NCI-H1417 treated with DMSO at 0.1 percent for 48 hours (cell line): ENCODE measurements around the gene IFNA17.
"Not testable (repeated sequence)": the region's sequence is repeated elsewhere in the genome, so short reads cannot be mapped to it uniquely, and the experiment has no call there.

Source experiments
- DNase-seq: peaks from one replicate; lab custom pipeline; 2025; lab: John Stamatoyannopoulos, UW

IFNA17 gene

GRCh38 chr9:21210311-21210710 lies 17.7 kb downstream of the IFNA17 start:
- DNase-seq = no peak

DNA sequence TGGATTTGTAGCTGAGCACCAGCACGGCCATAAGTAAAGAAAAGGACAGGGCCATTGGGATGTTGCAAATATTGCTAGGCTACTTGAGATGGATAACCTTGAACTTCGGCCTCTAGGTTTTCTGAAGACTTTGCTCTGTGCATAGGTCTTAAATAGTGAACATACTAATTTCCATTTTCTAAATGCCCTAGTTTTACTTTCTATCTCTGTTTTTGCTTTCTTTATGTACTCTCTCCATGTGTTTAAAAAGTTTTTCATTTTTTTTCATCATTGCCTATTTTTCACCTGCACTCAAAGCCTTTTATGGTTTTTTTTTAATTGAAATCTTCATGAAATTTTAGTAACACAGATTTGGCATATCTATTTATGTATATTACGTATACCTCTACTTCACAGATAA lies 21.0 kb downstream of the IFNA17 start, which contains the start of gene IFNA10:
IFNA10 (minus strand) TSS at position 101 of the 400 bp plus-strand sequence; CDS start at position 55, 46 bp downstream.
- DNase-seq = not testable (repeated sequence)

DNA sequence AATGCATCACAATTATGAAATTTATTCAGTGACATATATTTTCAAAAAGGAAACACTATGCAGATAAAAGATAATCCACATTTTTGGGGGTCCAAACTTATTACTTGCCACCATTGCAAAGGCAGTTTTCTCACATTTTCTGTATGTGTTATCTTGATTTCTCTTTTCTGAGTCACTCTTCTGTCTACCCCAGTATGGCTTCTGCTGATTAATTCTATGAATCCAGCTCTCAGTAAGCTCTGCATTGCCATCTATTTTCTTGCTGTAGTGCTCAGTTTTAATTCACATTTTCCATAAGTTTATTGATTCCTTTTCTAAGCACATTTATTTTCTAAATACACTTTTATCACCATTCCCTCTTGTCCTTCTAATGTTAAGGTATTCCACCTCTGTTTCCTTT lies 22.8 kb downstream of the IFNA17 start:
- DNase-seq = no peak

GRCh38 chr9:21202105-21202504 lies 25.9 kb downstream of the IFNA17 start, which contains the start of gene IFNA7:
Gene IFNA7, minus strand, starts transcription at chr9:21202205. Its CDS starts 40 bp downstream, at chr9:21202165.
- not testable (repeated sequence) for DNase-seq

DNA sequence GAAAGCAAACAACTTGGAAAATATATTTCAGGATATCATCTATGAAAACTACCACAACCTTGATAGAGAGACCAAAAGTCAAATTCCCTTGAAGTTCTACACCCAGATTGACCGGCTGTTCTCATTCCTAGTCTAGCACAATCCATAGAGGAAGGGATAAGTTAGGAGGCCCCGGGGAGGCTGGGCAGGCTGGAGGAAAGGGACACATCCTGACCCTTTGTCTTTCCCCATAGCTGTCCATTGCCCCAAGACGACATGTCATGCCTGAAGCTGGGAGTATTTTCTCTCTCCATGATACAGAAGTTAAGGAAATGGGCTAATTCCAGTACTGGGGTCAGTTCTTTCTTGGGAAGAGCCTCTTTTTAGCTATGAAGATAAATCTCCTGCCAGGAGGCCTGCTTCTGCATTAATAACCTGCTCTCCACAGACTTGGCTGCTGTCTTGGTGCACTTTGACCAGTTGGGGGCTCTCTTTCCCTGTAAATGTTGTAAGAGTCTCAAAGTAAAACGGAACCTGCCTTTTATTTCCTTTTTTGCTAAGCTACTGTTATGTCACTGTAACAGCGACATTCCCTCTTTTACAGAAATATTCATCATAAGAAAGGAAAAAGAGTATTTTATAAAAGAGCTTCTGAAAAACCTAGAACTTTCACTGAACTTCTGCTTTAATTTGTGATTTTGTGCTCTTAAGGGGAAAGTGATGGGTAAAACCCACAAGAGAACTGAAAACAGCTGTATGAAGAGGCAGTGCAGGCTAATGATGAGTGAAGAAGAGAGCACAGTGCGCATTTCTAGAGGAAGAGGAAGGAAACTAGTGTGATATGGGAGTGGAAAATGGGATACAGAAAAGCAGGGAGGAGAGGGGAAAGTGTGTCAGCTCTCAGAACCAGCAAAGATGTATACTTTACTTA lies 32.9 kb downstream of the IFNA17 start:
- not testable (repeated sequence) for DNase-seq

DNA sequence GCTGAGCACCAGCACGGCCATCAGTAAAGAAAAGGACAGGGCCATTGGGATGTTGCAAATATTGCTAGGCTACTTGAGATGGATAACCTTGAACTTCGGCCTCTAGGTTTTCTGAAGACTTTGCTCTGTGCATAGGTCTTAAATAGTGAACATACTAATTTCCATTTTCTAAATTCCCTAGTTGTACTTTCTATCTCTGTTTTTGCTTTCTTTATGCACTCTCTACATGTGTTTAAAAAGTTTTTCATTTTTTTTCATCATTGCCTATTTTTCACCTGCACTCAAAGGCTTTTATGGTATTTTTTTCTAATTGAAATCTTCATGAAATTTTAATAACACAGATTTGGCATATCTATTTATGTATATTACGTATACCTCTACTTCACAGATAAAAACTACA lies 40.5 kb downstream of the IFNA17 start, which contains the start of gene IFNA4:
IFNA4 (minus strand) TSS at position 101 of the 400 bp plus-strand sequence; CDS start at position 45, 56 bp downstream.
- DNase-seq = not testable (repeated sequence)

DNA sequence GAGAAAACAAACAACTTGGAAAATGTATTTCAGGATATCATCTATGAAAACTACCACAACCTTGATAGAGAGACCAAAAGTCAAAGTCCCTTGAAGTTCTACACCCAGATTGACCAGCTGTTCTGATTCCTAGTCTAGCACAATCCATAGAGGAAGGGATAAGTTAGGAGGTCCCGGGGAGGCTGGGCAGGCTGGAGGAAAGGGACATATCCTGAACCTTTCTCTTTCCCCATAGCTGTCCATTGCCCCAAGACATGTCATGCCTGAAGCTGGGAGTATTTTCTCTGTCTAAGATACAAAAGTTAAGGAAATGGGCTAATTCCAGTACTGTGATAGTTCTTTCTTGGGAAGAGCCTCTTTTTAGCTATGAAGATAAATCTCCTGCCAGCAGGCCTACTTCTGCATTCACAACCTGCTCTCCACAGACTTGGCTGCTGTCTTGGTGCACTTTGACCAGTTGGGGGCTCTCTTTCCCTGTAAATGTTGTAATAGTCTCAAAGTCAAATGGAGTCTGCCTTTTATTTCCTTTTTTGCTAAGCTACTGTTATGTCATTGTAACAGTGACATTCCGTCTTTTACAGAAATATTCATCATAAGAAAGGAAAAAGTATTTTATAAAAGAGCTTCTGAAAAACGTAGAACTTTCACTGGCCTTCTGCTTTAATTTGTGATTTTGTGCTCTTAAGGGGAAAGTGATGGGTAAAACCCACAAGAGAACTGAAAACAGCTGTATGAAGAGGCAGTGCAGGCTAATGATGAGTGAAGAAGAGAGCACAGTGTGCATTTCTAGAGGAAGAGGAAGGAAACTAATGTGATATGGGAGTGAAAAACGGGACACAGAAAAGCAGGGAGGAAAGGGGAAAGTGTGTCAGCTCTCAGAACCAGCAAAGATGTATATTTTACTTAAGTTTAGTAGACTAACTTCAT lies 44.9 kb downstream of the IFNA17 start:
- DNase-seq = not testable (repeated sequence)
